Loucy (cell line): ENCODE measurements around the gene GNAQ.

ENCODE experiments used
- H2AFZ ChIP-seq: fragments of 200-600 bp; sonication (generic); 2 replicates; pipeline ENCODE4 v1.6.0; 2016; ENCODE audit warnings: antibody characterized with exemption, mild to moderate bottlenecking, low read length, moderate library complexity
- H3F3A ChIP-seq: fragments of 200-600 bp; 2 replicates; pipeline ENCODE4 v1.6.0; 2016; ENCODE audit warnings: antibody characterized with exemption, low read depth, mild to moderate bottlenecking
- H3K27me3 ChIP-seq: fragments of 200-600 bp; sonication (generic); 2 replicates; pipeline ENCODE4 v1.6.1; 2014; ENCODE audit warnings: low read length, mild to moderate bottlenecking; ENCODE audit not compliant: insufficient read depth, poor library complexity, severe bottlenecking
- H3K36me3 ChIP-seq: fragments of 200-600 bp; sonication (generic); 2 replicates; pipeline ENCODE4 v1.6.1; 2016; ENCODE audit warnings: low read length; ENCODE audit not compliant: insufficient read depth
- H3K4me1 ChIP-seq: fragments of 200-600 bp; sonication (generic); 2 replicates; pipeline ENCODE4 v1.5.1; 2014; ENCODE audit warnings: low read length, mild to moderate bottlenecking; ENCODE audit not compliant: insufficient read depth, poor library complexity, severe bottlenecking
- H3K4me2 ChIP-seq: fragments of 200-600 bp; sonication (generic); 2 replicates; pipeline ENCODE4 v1.6.0; 2014; ENCODE audit warnings: antibody characterized with exemption, low read length, low read depth, mild to moderate bottlenecking; ENCODE audit not compliant: poor library complexity, severe bottlenecking
- H3K4me3 ChIP-seq: fragments of 200-600 bp; sonication (generic); 2 replicates; pipeline ENCODE4 v1.5.1; 2014; ENCODE audit warnings: low read length, mild to moderate bottlenecking, mixed read lengths; ENCODE audit not compliant: poor library complexity, severe bottlenecking
- H3K79me2 ChIP-seq: fragments of 200-600 bp; sonication (generic); 2 replicates; pipeline ENCODE4 v1.6.1; 2014; ENCODE audit warnings: low read length; ENCODE audit not compliant: insufficient read depth
- H3K9ac ChIP-seq: fragments of 200-600 bp; sonication (generic); 2 replicates; pipeline ENCODE4 v1.6.0; 2014; ENCODE audit warnings: mild to moderate bottlenecking, low read depth, low read length, moderate library complexity; ENCODE audit not compliant: poor library complexity, severe bottlenecking
- H3K9me2 ChIP-seq: fragments of 200-600 bp; sonication (generic); replicated peaks from 2 replicates; pipeline ENCODE4 v1.6.1; 2016; ENCODE audit warnings: low read depth, low read length, mixed read lengths
- H3K9me3 ChIP-seq: fragments of 200-600 bp; sonication (generic); 2 replicates; pipeline ENCODE4 v1.6.1; 2014; ENCODE audit warnings: mild to moderate bottlenecking, antibody characterized with exemption, low read length, low read depth; ENCODE audit not compliant: insufficient read depth
- H4K20me1 ChIP-seq: fragments of 200-600 bp; sonication (generic); 2 replicates; pipeline ENCODE4 v1.6.0; 2014; ENCODE audit warnings: antibody characterized with exemption, low read length, mild to moderate bottlenecking; ENCODE audit not compliant: insufficient read depth, poor library complexity, severe bottlenecking
- EZH2phosphoT487 ChIP-seq: fragments of 200-600 bp; IDR thresholded peaks from 2 replicates; pipeline ENCODE4 v1.6.1; 2018; ENCODE audit warnings: antibody characterized with exemption, mild to moderate bottlenecking, moderate library complexity, borderline replicate concordance
- TF ChIP-seq, protein P1 (sequence below): fragments of 200-600 bp; sonication (generic); conservative IDR thresholded peaks from 2 replicates; pipeline ENCODE4 v1.5.1; 2014; ENCODE audit warnings: mild to moderate bottlenecking, antibody characterized with exemption, low read length

GNAQ gene

DNA sequence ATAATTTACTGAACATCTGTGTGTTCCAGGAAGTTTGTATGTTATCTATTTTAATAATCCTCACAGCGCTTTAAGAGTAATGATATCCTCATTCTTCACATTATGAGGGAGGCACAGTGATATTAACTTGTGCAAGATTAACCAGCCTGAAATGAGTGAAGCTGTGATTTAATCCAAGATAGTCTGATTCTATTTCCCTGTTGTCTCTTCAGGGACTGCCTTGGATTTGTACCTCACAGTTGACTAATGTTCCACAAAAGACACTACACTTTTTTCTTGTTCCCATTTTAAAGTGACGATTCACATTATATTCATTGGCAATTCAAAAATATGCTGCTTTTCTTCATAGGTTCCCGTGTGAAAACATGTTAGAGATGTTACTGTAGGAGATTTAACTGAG, 258.2 kb downstream of the GNAQ start:
- no peak overlapping the region for H2AFZ ChIP-seq
- peaks cover 23% of the 10 kb centered on the region for H3K9me3 ChIP-seq
- TF ChIP-seq EZH2phosphoT487 = no peak
- TF ChIP-seq, protein P1, sequence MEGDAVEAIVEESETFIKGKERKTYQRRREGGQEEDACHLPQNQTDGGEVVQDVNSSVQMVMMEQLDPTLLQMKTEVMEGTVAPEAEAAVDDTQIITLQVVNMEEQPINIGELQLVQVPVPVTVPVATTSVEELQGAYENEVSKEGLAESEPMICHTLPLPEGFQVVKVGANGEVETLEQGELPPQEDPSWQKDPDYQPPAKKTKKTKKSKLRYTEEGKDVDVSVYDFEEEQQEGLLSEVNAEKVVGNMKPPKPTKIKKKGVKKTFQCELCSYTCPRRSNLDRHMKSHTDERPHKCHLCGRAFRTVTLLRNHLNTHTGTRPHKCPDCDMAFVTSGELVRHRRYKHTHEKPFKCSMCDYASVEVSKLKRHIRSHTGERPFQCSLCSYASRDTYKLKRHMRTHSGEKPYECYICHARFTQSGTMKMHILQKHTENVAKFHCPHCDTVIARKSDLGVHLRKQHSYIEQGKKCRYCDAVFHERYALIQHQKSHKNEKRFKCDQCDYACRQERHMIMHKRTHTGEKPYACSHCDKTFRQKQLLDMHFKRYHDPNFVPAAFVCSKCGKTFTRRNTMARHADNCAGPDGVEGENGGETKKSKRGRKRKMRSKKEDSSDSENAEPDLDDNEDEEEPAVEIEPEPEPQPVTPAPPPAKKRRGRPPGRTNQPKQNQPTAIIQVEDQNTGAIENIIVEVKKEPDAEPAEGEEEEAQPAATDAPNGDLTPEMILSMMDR = no peak
- no peak overlapping the region for H3K4me3 ChIP-seq
- peaks cover 53% of the 10 kb centered on the region for H3K36me3 ChIP-seq
- H3F3A ChIP-seq = no peaks in the 10 kb centered on the region
- H3K27me3 ChIP-seq = no peaks in the 10 kb centered on the region
- no peak overlapping the region for H3K4me2 ChIP-seq
- peaks cover 34% of the 10 kb centered on the region for H3K79me2 ChIP-seq
- H3K9me2 ChIP-seq = no peaks in the 10 kb centered on the region
- H3K4me1 ChIP-seq = no peaks in the 10 kb centered on the region
- peaks cover 8% of the 10 kb centered on the region for H4K20me1 ChIP-seq
- H3K9ac ChIP-seq = no peak overlapping the region

DNA sequence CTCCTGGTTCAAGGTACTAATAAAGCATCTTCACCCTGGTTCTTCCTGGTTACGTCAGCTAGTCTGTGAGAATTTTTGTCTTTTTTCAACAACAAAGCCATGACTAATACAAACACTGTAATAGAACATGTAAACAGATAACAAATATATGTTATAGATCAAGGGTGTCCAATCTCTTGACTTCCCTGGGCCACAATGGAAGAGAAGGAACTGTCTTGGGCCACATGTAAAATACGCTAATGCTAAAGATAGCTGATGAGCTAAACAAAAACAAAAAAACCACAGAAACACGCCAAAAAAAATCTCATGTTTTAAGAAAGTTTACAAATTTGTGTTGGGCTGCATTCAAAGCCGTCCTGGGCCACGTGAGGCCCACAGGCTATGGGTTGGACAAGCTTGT, 259.0 kb downstream of the GNAQ start:
- no peak overlapping the region for H3K9ac ChIP-seq
- H4K20me1 ChIP-seq = peaks cover 8% of the 10 kb centered on the region
- peaks cover 32% of the 10 kb centered on the region for H3K79me2 ChIP-seq
- TF ChIP-seq, protein P1 = no peak
- TF ChIP-seq EZH2phosphoT487 = no peak
- no peaks in the 10 kb centered on the region for H3K4me1 ChIP-seq
- H3K4me2 ChIP-seq = no peak overlapping the region
- H3K9me2 ChIP-seq = no peaks in the 10 kb centered on the region
- H3K27me3 ChIP-seq = no peaks in the 10 kb centered on the region
- H3K9me3 ChIP-seq = peaks cover 16% of the 10 kb centered on the region
- H2AFZ ChIP-seq = no peak overlapping the region
- no peaks in the 10 kb centered on the region for H3F3A ChIP-seq
- peaks cover 49% of the 10 kb centered on the region for H3K36me3 ChIP-seq
- H3K4me3 ChIP-seq = no peak overlapping the region

DNA sequence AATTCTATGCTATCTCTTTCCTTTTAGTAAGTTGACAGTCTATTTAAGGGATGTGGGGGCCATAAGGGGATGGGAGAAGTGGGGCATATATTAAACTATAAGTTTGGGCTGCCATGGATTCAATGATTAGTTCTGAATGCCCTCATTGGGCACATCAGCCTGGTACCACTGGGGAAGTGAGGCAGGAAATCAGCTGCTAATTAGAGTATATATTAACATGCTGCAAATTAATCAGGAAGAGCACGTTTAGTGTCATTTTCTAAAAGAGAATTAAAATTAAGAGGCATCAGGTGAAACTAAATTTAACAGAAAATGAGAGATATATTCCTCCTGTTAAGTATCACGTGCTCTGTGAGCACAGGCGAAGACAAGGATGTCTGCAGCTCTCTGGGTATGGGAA, 260.4 kb downstream of the GNAQ start:
- Histone ChIP-seq H2AFZ (no peak overlapping the region), H4K20me1 (peaks cover 8% of the 10 kb centered on the region), H3K79me2 (peaks cover 17% of the 10 kb centered on the region), H3K9me3 (peaks cover 4% of the 10 kb centered on the region; the same call in 1 of the 2 replicates), H3K4me2 (no peak overlapping the region), H3K4me1 (no peaks in the 10 kb centered on the region), H3K36me3 (peaks cover 45% of the 10 kb centered on the region), H3F3A (no peaks in the 10 kb centered on the region), H3K4me3 (no peak overlapping the region), H3K9ac (no peak overlapping the region), H3K9me2 (no peaks in the 10 kb centered on the region), H3K27me3 (no peaks in the 10 kb centered on the region)
- no peak for TF ChIP-seq EZH2phosphoT487
- TF ChIP-seq, protein P1 = no peak
